ENCODE results near the gene WNT16.

Gene WNT16

DNA sequence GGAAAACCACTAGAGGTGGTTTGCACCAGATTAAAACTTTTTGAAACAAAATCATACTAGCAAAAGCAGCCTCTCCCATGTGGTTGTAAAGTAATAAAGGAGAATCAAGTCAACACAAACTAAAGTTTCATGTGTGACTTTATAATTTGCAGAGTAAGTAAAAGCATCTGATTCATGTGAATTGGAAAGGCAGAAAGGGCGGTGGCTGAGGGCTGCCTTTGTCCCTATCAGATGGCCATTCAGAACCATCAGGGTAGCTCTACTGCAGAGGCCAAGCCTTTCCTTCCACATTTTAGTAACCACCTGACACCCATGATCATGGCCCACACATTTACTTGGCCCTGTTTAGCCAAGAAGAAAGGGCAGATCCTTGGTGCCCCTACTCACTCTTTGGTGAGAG is 15.7 kb downstream of the WNT16 start:
- Histone ChIP-seq H3K4me3 (ENCODE audit: low read depth, low read length) (no peak overlapping the region), H3K4me1 (ENCODE audit: control insufficient read depth, insufficient read depth, low read length) (no peaks in the 10 kb centered on the region), H3K27ac (ENCODE audit: low read depth, low read length) (no peak overlapping the region), H3K9me3 (ENCODE audit: control insufficient read depth, insufficient read depth, low read depth, low read length) (no peaks in the 10 kb centered on the region), H3K9ac (ENCODE audit: low read length) (no peak overlapping the region), H3K36me3 (ENCODE audit: control insufficient read depth, insufficient read depth, low read length) (peaks cover 13% of the 10 kb centered on the region), H3K27me3 (ENCODE audit: control insufficient read depth, insufficient read depth, low read length) (no peaks in the 10 kb centered on the region)

GRCh38 chr7:121351682-121352081 is 22.9 kb downstream of the WNT16 start:
- H3K4me3 ChIP-seq (ENCODE audit: low read depth, low read length), result no peak overlapping the region
- H3K9ac ChIP-seq (ENCODE audit: low read length), result no peak overlapping the region
- peaks cover 46% of the 10 kb centered on the region for H3K36me3 ChIP-seq (ENCODE audit: control insufficient read depth, insufficient read depth, low read length)
- H3K9me3 ChIP-seq (ENCODE audit: control insufficient read depth, insufficient read depth, low read depth, low read length), result no peaks in the 10 kb centered on the region
- no peaks in the 10 kb centered on the region for H3K27me3 ChIP-seq (ENCODE audit: control insufficient read depth, insufficient read depth, low read length)
- H3K27ac ChIP-seq (ENCODE audit: low read depth, low read length), result no peak overlapping the region
- no peaks in the 10 kb centered on the region for H3K4me1 ChIP-seq (ENCODE audit: control insufficient read depth, insufficient read depth, low read length)

- Histone ChIP-seq H3K9ac (ENCODE audit: low read length) (no peak overlapping the region), H3K4me1 (ENCODE audit: control insufficient read depth, insufficient read depth, low read length) (no peaks in the 10 kb centered on the region), H3K27ac (ENCODE audit: low read depth, low read length) (no peak overlapping the region), H3K9me3 (ENCODE audit: control insufficient read depth, insufficient read depth, low read depth, low read length) (no peaks in the 10 kb centered on the region), H3K27me3 (ENCODE audit: control insufficient read depth, insufficient read depth, low read length) (no peaks in the 10 kb centered on the region), H3K36me3 (ENCODE audit: control insufficient read depth, insufficient read depth, low read length) (peaks cover 47% of the 10 kb centered on the region), H3K4me3 (ENCODE audit: low read depth, low read length) (no peak overlapping the region)
These were observed 23.5 kb downstream of the WNT16 start for GRCh38 chr7:121352323-121352722.

DNA sequence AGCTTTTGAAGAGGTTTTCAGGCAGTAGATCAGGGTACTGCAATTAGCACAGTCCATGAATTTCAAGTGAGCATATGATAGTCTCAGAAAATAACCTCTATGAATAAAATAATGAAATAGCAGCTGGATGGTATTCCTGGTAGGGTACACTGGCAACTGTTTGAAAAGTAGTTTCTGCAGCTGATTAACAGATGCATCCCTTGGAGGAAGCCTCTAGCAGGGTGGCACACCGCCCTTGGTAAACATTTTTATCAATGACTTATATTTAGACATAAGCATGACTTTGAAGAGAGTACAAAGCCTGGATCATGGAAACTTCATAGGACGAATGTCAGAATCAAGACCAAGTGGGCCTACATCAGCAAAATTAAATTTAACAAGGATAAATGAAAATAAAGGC is 26.8 kb downstream of the WNT16 start:
- no peak overlapping the region for H3K9ac ChIP-seq (ENCODE audit: low read length)
- peaks cover 64% of the 10 kb centered on the region for H3K36me3 ChIP-seq (ENCODE audit: control insufficient read depth, insufficient read depth, low read length)
- no peak overlapping the region for H3K4me3 ChIP-seq (ENCODE audit: low read depth, low read length)
- H3K9me3 ChIP-seq (ENCODE audit: control insufficient read depth, insufficient read depth, low read depth, low read length), result no peaks in the 10 kb centered on the region
- no peak overlapping the region for H3K27ac ChIP-seq (ENCODE audit: low read depth, low read length)
- H3K27me3 ChIP-seq (ENCODE audit: control insufficient read depth, insufficient read depth, low read length), result no peaks in the 10 kb centered on the region
- no peaks in the 10 kb centered on the region for H3K4me1 ChIP-seq (ENCODE audit: control insufficient read depth, insufficient read depth, low read length)

GRCh38 chr7:121360564-121360963 is 31.8 kb downstream of the WNT16 start:
- no peaks in the 10 kb centered on the region for H3K9me3 ChIP-seq (ENCODE audit: control insufficient read depth, insufficient read depth, low read depth, low read length)
- H3K9ac ChIP-seq (ENCODE audit: low read length), result no peak overlapping the region
- no peak overlapping the region for H3K27ac ChIP-seq (ENCODE audit: low read depth, low read length)
- no peaks in the 10 kb centered on the region for H3K4me1 ChIP-seq (ENCODE audit: control insufficient read depth, insufficient read depth, low read length)
- no peaks in the 10 kb centered on the region for H3K27me3 ChIP-seq (ENCODE audit: control insufficient read depth, insufficient read depth, low read length)
- no peak overlapping the region for H3K4me3 ChIP-seq (ENCODE audit: low read depth, low read length)
- H3K36me3 ChIP-seq (ENCODE audit: control insufficient read depth, insufficient read depth, low read length), result peaks cover 72% of the 10 kb centered on the region

- Histone ChIP-seq H3K4me3 (ENCODE audit: low read depth, low read length) (no peak overlapping the region), H3K4me1 (ENCODE audit: control insufficient read depth, insufficient read depth, low read length) (no peaks in the 10 kb centered on the region), H3K9ac (ENCODE audit: low read length) (no peak overlapping the region), H3K27me3 (ENCODE audit: control insufficient read depth, insufficient read depth, low read length) (no peaks in the 10 kb centered on the region), H3K9me3 (ENCODE audit: control insufficient read depth, insufficient read depth, low read depth, low read length) (no peaks in the 10 kb centered on the region), H3K27ac (ENCODE audit: low read depth, low read length) (no peak overlapping the region), H3K36me3 (ENCODE audit: control insufficient read depth, insufficient read depth, low read length) (peaks cover 55% of the 10 kb centered on the region)
These were observed 38.1 kb downstream of the WNT16 start for GRCh38 chr7:121366852-121367431.

GRCh38 chr7:121369462-121369861 is 40.7 kb downstream of the WNT16 start:
- Histone ChIP-seq H3K27me3 (ENCODE audit: control insufficient read depth, insufficient read depth, low read length) (no peaks in the 10 kb centered on the region), H3K9ac (ENCODE audit: low read length) (no peak overlapping the region), H3K4me1 (ENCODE audit: control insufficient read depth, insufficient read depth, low read length) (no peaks in the 10 kb centered on the region), H3K27ac (ENCODE audit: low read depth, low read length) (no peak overlapping the region), H3K4me3 (ENCODE audit: low read depth, low read length) (no peak overlapping the region), H3K9me3 (ENCODE audit: control insufficient read depth, insufficient read depth, low read depth, low read length) (no peaks in the 10 kb centered on the region), H3K36me3 (ENCODE audit: control insufficient read depth, insufficient read depth, low read length) (peaks cover 50% of the 10 kb centered on the region)

DNA sequence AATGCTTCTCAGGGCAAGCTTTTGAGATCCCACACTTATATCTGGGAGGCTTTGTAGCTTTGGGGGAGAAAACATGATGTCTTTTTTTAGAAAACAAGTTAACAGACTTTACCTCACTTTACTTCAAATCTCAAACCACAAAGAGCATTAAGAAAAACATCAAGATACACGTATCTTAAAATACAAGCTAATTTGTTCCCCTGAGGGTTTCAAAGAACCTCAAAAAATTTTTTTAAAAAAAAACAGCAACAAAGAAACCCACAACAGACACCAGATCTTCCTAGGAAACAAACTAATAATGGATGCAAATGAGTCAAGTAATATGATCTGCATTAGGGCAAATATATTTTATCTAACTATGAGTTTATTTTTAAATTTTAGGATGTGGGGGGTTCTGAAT is 42.6 kb downstream of the WNT16 start:
- H3K9me3 ChIP-seq (ENCODE audit: control insufficient read depth, insufficient read depth, low read depth, low read length), result no peaks in the 10 kb centered on the region
- H3K27me3 ChIP-seq (ENCODE audit: control insufficient read depth, insufficient read depth, low read length), result no peaks in the 10 kb centered on the region
- H3K36me3 ChIP-seq (ENCODE audit: control insufficient read depth, insufficient read depth, low read length), result peaks cover 57% of the 10 kb centered on the region
- no peak overlapping the region for H3K9ac ChIP-seq (ENCODE audit: low read length)
- H3K4me3 ChIP-seq (ENCODE audit: low read depth, low read length), result no peak overlapping the region
- H3K4me1 ChIP-seq (ENCODE audit: control insufficient read depth, insufficient read depth, low read length), result no peaks in the 10 kb centered on the region
- H3K27ac ChIP-seq (ENCODE audit: low read depth, low read length), result no peak overlapping the region

DNA sequence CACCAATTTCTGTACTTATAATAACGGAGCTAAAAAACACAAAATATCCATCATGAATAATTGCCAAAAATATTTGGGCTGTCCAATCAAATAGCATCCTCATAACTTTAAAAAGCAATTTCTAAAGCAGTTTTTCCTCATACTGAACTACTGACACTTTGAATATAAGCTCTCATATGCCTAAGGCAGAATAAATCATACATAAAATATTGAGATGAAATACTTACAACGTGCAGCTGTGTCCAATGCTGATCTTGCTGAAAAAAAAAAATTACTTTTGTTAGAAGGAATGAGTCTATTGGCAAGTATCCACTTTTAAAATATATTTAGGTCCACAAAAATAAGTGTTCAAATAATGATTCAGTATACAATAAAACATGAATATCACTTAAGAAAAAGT is 43.1 kb downstream of the WNT16 start:
- Histone ChIP-seq H3K27me3 (ENCODE audit: control insufficient read depth, insufficient read depth, low read length) (no peaks in the 10 kb centered on the region), H3K4me1 (ENCODE audit: control insufficient read depth, insufficient read depth, low read length) (no peaks in the 10 kb centered on the region), H3K27ac (ENCODE audit: low read depth, low read length) (no peak overlapping the region), H3K36me3 (ENCODE audit: control insufficient read depth, insufficient read depth, low read length) (peaks cover 58% of the 10 kb centered on the region), H3K4me3 (ENCODE audit: low read depth, low read length) (no peak overlapping the region), H3K9me3 (ENCODE audit: control insufficient read depth, insufficient read depth, low read depth, low read length) (no peaks in the 10 kb centered on the region), H3K9ac (ENCODE audit: low read length) (no peak overlapping the region)

DNA sequence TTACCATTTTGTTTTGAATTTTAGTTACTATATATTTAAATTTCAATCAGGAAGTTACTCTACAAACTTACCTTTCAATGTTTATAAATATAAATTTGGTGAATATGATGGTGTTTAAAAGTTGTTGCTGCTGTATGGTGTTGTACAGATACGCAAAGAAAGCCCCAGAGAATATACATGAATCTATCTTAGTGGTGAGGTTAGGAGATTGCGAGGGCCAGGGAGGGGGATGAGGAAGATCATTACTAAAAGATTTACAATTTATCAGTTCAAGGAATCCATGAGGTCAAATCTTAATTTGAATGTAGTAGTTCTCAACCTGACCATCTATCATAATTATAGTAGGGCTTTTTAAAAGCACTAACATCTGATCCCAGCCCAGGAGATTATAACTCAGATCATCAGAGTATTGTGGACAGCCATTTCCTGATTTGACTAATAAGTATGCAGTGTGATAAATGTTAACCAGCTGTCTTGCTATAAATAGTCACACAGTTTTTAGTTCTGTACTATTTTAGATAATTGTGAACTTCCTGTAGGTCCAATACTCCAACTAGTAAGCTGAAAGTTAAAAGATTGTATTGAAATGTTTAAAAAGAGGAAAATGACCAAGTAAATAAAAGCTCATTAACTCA is 43.7 kb downstream of the WNT16 start:
- H3K4me1 ChIP-seq (ENCODE audit: control insufficient read depth, insufficient read depth, low read length), result no peaks in the 10 kb centered on the region
- peaks cover 60% of the 10 kb centered on the region for H3K36me3 ChIP-seq (ENCODE audit: control insufficient read depth, insufficient read depth, low read length)
- H3K27ac ChIP-seq (ENCODE audit: low read depth, low read length), result no peak overlapping the region
- no peaks in the 10 kb centered on the region for H3K27me3 ChIP-seq (ENCODE audit: control insufficient read depth, insufficient read depth, low read length)
- no peaks in the 10 kb centered on the region for H3K9me3 ChIP-seq (ENCODE audit: control insufficient read depth, insufficient read depth, low read depth, low read length)
- H3K9ac ChIP-seq (ENCODE audit: low read length), result no peak overlapping the region
- no peak overlapping the region for H3K4me3 ChIP-seq (ENCODE audit: low read depth, low read length)

GRCh38 chr7:121373177-121373576 is 44.4 kb downstream of the WNT16 start:
- Histone ChIP-seq H3K36me3 (ENCODE audit: control insufficient read depth, insufficient read depth, low read length) (peaks cover 65% of the 10 kb centered on the region), H3K27me3 (ENCODE audit: control insufficient read depth, insufficient read depth, low read length) (no peaks in the 10 kb centered on the region), H3K4me1 (ENCODE audit: control insufficient read depth, insufficient read depth, low read length) (no peaks in the 10 kb centered on the region), H3K4me3 (ENCODE audit: low read depth, low read length) (no peak overlapping the region), H3K9ac (ENCODE audit: low read length) (no peak overlapping the region), H3K9me3 (ENCODE audit: control insufficient read depth, insufficient read depth, low read depth, low read length) (no peaks in the 10 kb centered on the region), H3K27ac (ENCODE audit: low read depth, low read length) (no peak overlapping the region)
